ENCODE data around the gene KEAP1.
"Not testable (repeated sequence)": the region's sequence is repeated elsewhere in the genome, so short reads cannot be mapped to it uniquely, and the experiment has no call there.

The KEAP1 gene

GRCh38 chr19:10548746-10549276 lies 45.7 kb upstream of the KEAP1 start:
- no peak for TF ChIP-seq CTCF (IDR thresholded peaks at IDR 0.05; ENCODE audit: low read depth, low read length)
- no peak overlapping the region for H3K4me3 ChIP-seq (ENCODE audit: low read depth, low read length)
- in situ Hi-C loops (cut with HindIII; ENCODE audit: low sequenced_read_pairs): no loop called here
- DNase-seq (ENCODE audit: low read depth, low spot score): no peak

GRCh38 chr19:10546817-10547216 lies 43.7 kb upstream of the KEAP1 start:
- H3K4me3 ChIP-seq (ENCODE audit: low read depth, low read length): no peak overlapping the region
- in situ Hi-C loops (cut with HindIII; ENCODE audit: low sequenced_read_pairs): no loop called here
- no peak for TF ChIP-seq CTCF (IDR thresholded peaks at IDR 0.05; ENCODE audit: low read depth, low read length)
- no peak for DNase-seq (ENCODE audit: low read depth, low spot score)

- in situ Hi-C loops (cut with HindIII; ENCODE audit: low sequenced_read_pairs): no loop called here
- no peak for TF ChIP-seq CTCF (IDR thresholded peaks at IDR 0.05; ENCODE audit: low read depth, low read length)
- H3K4me3 ChIP-seq (ENCODE audit: low read depth, low read length): peak overlapping the region; percentile 75
- DNase-seq (ENCODE audit: low read depth, low spot score): no peak
Observed at GRCh38 chr19:10544753-10545251, 41.6 kb upstream of the KEAP1 start.

GRCh38 chr19:10544242-10544752 lies 41.1 kb upstream of the KEAP1 start:
- TF ChIP-seq CTCF (IDR thresholded peaks at IDR 0.05; ENCODE audit: low read depth, low read length): no peak
- no peak for DNase-seq (ENCODE audit: low read depth, low spot score)
- in situ Hi-C loops (cut with HindIII; ENCODE audit: low sequenced_read_pairs): no loop called here
- H3K4me3 ChIP-seq (ENCODE audit: low read depth, low read length): peak overlapping the region; percentile 75

- no peak for TF ChIP-seq CTCF (IDR thresholded peaks at IDR 0.05; ENCODE audit: low read depth, low read length)
- in situ Hi-C loops (cut with HindIII; ENCODE audit: low sequenced_read_pairs): no loop called here
- peak within 1 kb of the TSS; percentile 75 for H3K4me3 ChIP-seq (ENCODE audit: low read depth, low read length)
- peak; percentile 56 for DNase-seq (ENCODE audit: low read depth, low spot score)
Observed at GRCh38 chr19:10543420-10544241, 40.5 kb upstream of the KEAP1 start, which contains the start of gene ATG4D. TSS of gene ATG4D (plus strand) at chr19:10543904. CDS start at chr19:10544091, 187 bp downstream.

GRCh38 chr19:10543059-10543419 lies 39.9 kb upstream of the KEAP1 start:
- TF ChIP-seq CTCF (IDR thresholded peaks at IDR 0.05; ENCODE audit: low read depth, low read length): no peak
- DNase-seq (ENCODE audit: low read depth, low spot score): no peak
- in situ Hi-C loops (cut with HindIII; ENCODE audit: low sequenced_read_pairs): no loop called here
- no peak overlapping the region for H3K4me3 ChIP-seq (ENCODE audit: low read depth, low read length)

GRCh38 chr19:10539016-10539415 lies 35.9 kb upstream of the KEAP1 start:
- DNase-seq (ENCODE audit: low read depth, low spot score); H3K4me3 ChIP-seq (ENCODE audit: low read depth, low read length); in situ Hi-C loops (cut with HindIII; ENCODE audit: low sequenced_read_pairs): not testable (repeated sequence)

Measured in astrocyte of the spinal cord (primary cell).